ENCODE data around the gene HFE. TPM values are rescaled to one million over a fixed set of nuclear protein-coding genes. Genes with fewer than 3 reads are reported as not detected.

HFE gene
- polyA plus RNA-seq, 3 donors = 13.5 to 16.1 (median 14.1) TPM

- Histone ChIP-seq H3K4me2 (replicated peaks; ENCODE audit: extremely low read depth, low read length, poor library complexity, severe bottlenecking) (no peak overlapping the region), H3K27me3 (ENCODE audit: control insufficient read depth in 2 of 2, insufficient read depth in 2 of 2, low read length in 2 of 2) (no peaks in the 10 kb centered on the region), H3K27ac (ENCODE audit: low read depth in 1 of 2, low read length in 2 of 2) (no peak overlapping the region), H3K36me3 (replicated peaks in 1 of 2; ENCODE audit: control insufficient read depth in 1 of 2, insufficient read depth in 2 of 2, low read length in 2 of 2) (peaks cover 13 to 54% of the 10 kb centered on the region in 2 donors), H3K9me3 (replicated peaks in 1 of 2; ENCODE audit: control insufficient read depth in 1 of 2, insufficient read depth in 1 of 2, low read length in 2 of 2) (no peaks in the 10 kb centered on the region), H3K9ac (ENCODE audit: insufficient read depth, low read length, poor library complexity, severe bottlenecking) (no peak overlapping the region), H3K4me1 (ENCODE audit: control insufficient read depth in 1 of 2, insufficient read depth in 2 of 2, low read length in 2 of 2) (peaks cover 21 to 31% of the 10 kb centered on the region in 2 donors), H3K4me3 (replicated peaks in 1 of 3; ENCODE audit: low read depth in 2 of 3, low read length in 3 of 3) (no peak overlapping the region), H3K79me2 (ENCODE audit: insufficient read depth, low read length) (peaks cover 44% of the 10 kb centered on the region), H2AFZ (ENCODE audit: insufficient read depth, low read depth, low read length, poor library complexity, severe bottlenecking) (no peak overlapping the region), H4K20me1 (ENCODE audit: insufficient read depth, low read length) (peaks cover 96% of the 10 kb centered on the region)
- peak overlapping the region in 1 of 7 donors; percentile 75 for H3K27ac Mint-ChIP-seq
- DNase-seq = no peak
- TF ChIP-seq CTCF (IDR thresholded peaks at IDR 0.05) = no peak
- intact Hi-C loops (cut with micrococcal nuclease) = loop anchor here in 1 of 2 donors (10.0 kb wide), 2 partner anchors 65 to 1005 kb away; a partner anchor contains a TSS
- no CpG with 5 or more reads among the region's 1 CpG for WGBS (ENCODE audit: insufficient coverage)
- H3K9me3 Mint-ChIP-seq = peaks cover 0 to 2% (median 0%) of the 10 kb centered on the region in 7 donors
- H3K27me3 Mint-ChIP-seq (ENCODE audit: low read depth in 3 of 3) = no peaks in the 10 kb centered on the region
- peaks cover 39% of the 10 kb centered on the region for H3K4me1 Mint-ChIP-seq
- H3K4me3 Mint-ChIP-seq = no peak overlapping the region
- peaks cover 49 to 63% of the 10 kb centered on the region in 2 donors for H3K36me3 Mint-ChIP-seq
Measured at GRCh38 chr6:26129656-26130055, 42.4 kb downstream of the HFE start.

GRCh38 chr6:26130581-26131249, 43.5 kb downstream of the HFE start:
- Histone ChIP-seq H3K36me3 (replicated peaks in 1 of 2; ENCODE audit: control insufficient read depth in 1 of 2, insufficient read depth in 2 of 2, low read length in 2 of 2) (peaks cover 13 to 54% of the 10 kb centered on the region in 2 donors), H4K20me1 (ENCODE audit: insufficient read depth, low read length) (peaks cover 96% of the 10 kb centered on the region), H3K9me3 (replicated peaks in 1 of 2; ENCODE audit: control insufficient read depth in 1 of 2, insufficient read depth in 1 of 2, low read length in 2 of 2) (no peaks in the 10 kb centered on the region), H2AFZ (ENCODE audit: insufficient read depth, low read depth, low read length, poor library complexity, severe bottlenecking) (no peak overlapping the region), H3K4me3 (replicated peaks in 1 of 3; ENCODE audit: low read depth in 2 of 3, low read length in 3 of 3) (no peak overlapping the region), H3K9ac (ENCODE audit: insufficient read depth, low read length, poor library complexity, severe bottlenecking) (no peak overlapping the region), H3K4me2 (replicated peaks; ENCODE audit: extremely low read depth, low read length, poor library complexity, severe bottlenecking) (no peak overlapping the region), H3K4me1 (ENCODE audit: control insufficient read depth in 1 of 2, insufficient read depth in 2 of 2, low read length in 2 of 2) (peaks cover 21 to 29% of the 10 kb centered on the region in 2 donors), H3K27me3 (ENCODE audit: control insufficient read depth in 2 of 2, insufficient read depth in 2 of 2, low read length in 2 of 2) (no peaks in the 10 kb centered on the region), H3K27ac (ENCODE audit: low read depth in 1 of 2, low read length in 2 of 2) (no peak overlapping the region), H3K79me2 (ENCODE audit: insufficient read depth, low read length) (peaks cover 33% of the 10 kb centered on the region)
- no peak for DNase-seq
- TF ChIP-seq CTCF (IDR thresholded peaks at IDR 0.05) = no peak
- no peaks in the 10 kb centered on the region for H3K27me3 Mint-ChIP-seq (ENCODE audit: low read depth in 3 of 3)
- H3K27ac Mint-ChIP-seq = peak overlapping the region in 1 of 7 donors; percentile 16
- peaks cover 52 to 59% of the 10 kb centered on the region in 2 donors for H3K36me3 Mint-ChIP-seq
- WGBS (ENCODE audit: insufficient coverage) = 100% methylated on average over 2 of the region's 6 CpGs
- no peak overlapping the region for H3K4me3 Mint-ChIP-seq
- intact Hi-C loops (cut with micrococcal nuclease) = no loop called here
- H3K4me1 Mint-ChIP-seq = peaks cover 37% of the 10 kb centered on the region
- no peaks in the 10 kb centered on the region for H3K9me3 Mint-ChIP-seq

All from CD14-positive monocyte (primary cell).